CD14-positive monocyte (primary cell): ENCODE data around the gene MAST4. TPM values are rescaled to one million over a fixed set of nuclear protein-coding genes. Genes with fewer than 3 reads are reported as not detected.

ENCODE experiments used
- DNase-seq, 3 donors: peaks; one replicate each; pipeline ENCODE4 v3.0.0-alpha.2; 2011 to 2022
- H2AFZ ChIP-seq: 2 replicates; pipeline ENCODE4 v1.6.0; 2012; ENCODE audit warnings: mild to moderate bottlenecking, low read depth, low read length, inconsistent platforms; ENCODE audit not compliant: insufficient read depth, poor library complexity, severe bottlenecking
- H3K27ac ChIP-seq, 2 donors: 1 replicate in 1 of 2; 2 replicates in 1 of 2; pipeline ENCODE4 v1.5.1; 2012 to 2013; ENCODE audit warnings: low read length in 2 of 2, control low read depth in 1 of 2, inconsistent platforms in 1 of 2, low read depth in 1 of 2, mild to moderate bottlenecking in 1 of 2
- H3K27me3 ChIP-seq, 2 donors: one replicate each; pipeline versions ENCODE4 v1.6.0 to v1.6.1; 2011 to 2013; ENCODE audit warnings: low read length in 2 of 2; ENCODE audit not compliant: control insufficient read depth in 2 of 2, insufficient read depth in 2 of 2
- H3K36me3 ChIP-seq, 2 donors: replicated peaks in 1 of 2; 1 replicate in 1 of 2; 2 replicates in 1 of 2; pipeline versions ENCODE4 v1.5.1 to v1.6.1; 2012 to 2013; ENCODE audit warnings: low read length in 2 of 2, control low read depth in 1 of 2, inconsistent platforms in 1 of 2, mild to moderate bottlenecking in 1 of 2; ENCODE audit not compliant: insufficient read depth in 2 of 2, control insufficient read depth in 1 of 2
- H3K4me1 ChIP-seq, 2 donors: 1 replicate in 1 of 2; 2 replicates in 1 of 2; pipeline versions ENCODE4 v1.5.1 to v1.6.1; 2012 to 2013; ENCODE audit warnings: low read length in 2 of 2, control low read depth in 1 of 2, inconsistent platforms in 1 of 2, mild to moderate bottlenecking in 1 of 2, moderate library complexity in 1 of 2; ENCODE audit not compliant: insufficient read depth in 2 of 2, control insufficient read depth in 1 of 2
- H3K4me2 ChIP-seq: replicated peaks from 2 replicates; pipeline ENCODE3; 2012; ENCODE audit warnings: low read length, moderate library complexity, mild to moderate bottlenecking; ENCODE audit not compliant: poor library complexity, severe bottlenecking; ENCODE audit errors: extremely low read depth
- H3K4me3 ChIP-seq, 3 experiments: fragments of 200-600 bp in 1 of 3; sonication (generic) in 1 of 3; replicated peaks in 1 of 3; 1 replicate in 2 of 3; 2 replicates in 1 of 3; pipeline ENCODE4 v1.5.1; 2011 to 2013; ENCODE audit warnings: low read length in 3 of 3, mild to moderate bottlenecking in 3 of 3, control low read depth in 2 of 3, low read depth in 2 of 3, inconsistent platforms in 1 of 3, moderate library complexity in 1 of 3
- H3K79me2 ChIP-seq: 2 replicates; pipeline ENCODE4 v1.6.0; 2012; ENCODE audit warnings: mild to moderate bottlenecking, control low read depth, inconsistent platforms, low read length, moderate library complexity; ENCODE audit not compliant: insufficient read depth
- H3K9ac ChIP-seq: 2 replicates; pipeline ENCODE4 v1.6.0; 2017; ENCODE audit warnings: low read length, mild to moderate bottlenecking; ENCODE audit not compliant: insufficient read depth, poor library complexity, severe bottlenecking
- H3K9me3 ChIP-seq, 2 donors: replicated peaks in 1 of 2; 1 replicate in 1 of 2; 2 replicates in 1 of 2; pipeline versions ENCODE4 v1.5.1 to v1.6.1; 2012 to 2013; ENCODE audit warnings: low read length in 2 of 2, control low read depth in 1 of 2; ENCODE audit not compliant: control insufficient read depth in 1 of 2, insufficient read depth in 1 of 2
- H4K20me1 ChIP-seq: 2 replicates; pipeline ENCODE4 v1.6.0; 2012; ENCODE audit warnings: mild to moderate bottlenecking, low read length, control low read depth, moderate library complexity; ENCODE audit not compliant: insufficient read depth
- H3K27ac Mint-ChIP-seq, 7 donors: one replicate each; pipeline ENCODE4 v1.8.0; 2020; ENCODE audit warnings: mild to moderate bottlenecking in 7 of 7, mixed read lengths in 7 of 7, moderate library complexity in 6 of 7, inconsistent platforms in 2 of 7
- H3K27me3 Mint-ChIP-seq, 3 donors: one replicate each; pipeline ENCODE4 v1.8.0; 2021 to 2022; ENCODE audit warnings: low read depth in 3 of 3, mild to moderate bottlenecking in 3 of 3, mixed read lengths in 3 of 3, moderate library complexity in 3 of 3, inconsistent platforms in 1 of 3
- H3K36me3 Mint-ChIP-seq, 2 donors: one replicate each; pipeline ENCODE4 v1.8.0; 2020; ENCODE audit warnings: mixed read lengths in 2 of 2, inconsistent platforms in 1 of 2, mild to moderate bottlenecking in 1 of 2
- H3K4me1 Mint-ChIP-seq: one replicate; pipeline ENCODE4 v1.8.0; 2020; ENCODE audit warnings: mild to moderate bottlenecking, mixed read lengths
- H3K4me3 Mint-ChIP-seq, 2 donors: one replicate each; pipeline ENCODE4 v1.8.0; 2020; ENCODE audit warnings: mild to moderate bottlenecking in 2 of 2, mixed read lengths in 2 of 2, moderate library complexity in 1 of 2
- H3K9me3 Mint-ChIP-seq, 7 donors: one replicate each; pipeline ENCODE4 v1.8.0; 2020 to 2022; ENCODE audit warnings: mixed read lengths in 7 of 7, mild to moderate bottlenecking in 6 of 7, moderate library complexity in 6 of 7, inconsistent platforms in 2 of 7
- CTCF ChIP-seq: fragments of 200-600 bp; IDR thresholded peaks from one replicate; pipeline ENCODE4 v1.8.0; 2022; ENCODE audit warnings: antibody characterized with exemption, mild to moderate bottlenecking
- WGBS: methylation state at CpG from one replicate; pipeline ENCODE4 v1.1.5; 2013; ENCODE audit warnings: missing lambda C conversion rate; ENCODE audit not compliant: insufficient coverage; 5-methylcytosine and 5-hydroxymethylcytosine counted together
- intact Hi-C, 2 donors: fragments of 100-400 bp; cut with micrococcal nuclease; formaldehyde crosslinking; loops; one replicate each; pipeline versions ENCODE4 v1.15.0 to v1.15.1; 2023
- polyA plus RNA-seq, 3 donors: library from polyadenylated mRNA; depleted of rRNA in 1 of 3; unstranded in 2 of 3; stranded (reverse) in 1 of 3; fragments of 300-500 nt in 2 of 3; fragments of >200 nt in 1 of 3; fragmentation: Illumina TruSeq in 2 of 3; gene quantifications; 1 replicate in 2 of 3; 2 replicates in 1 of 3; pipeline ENCODE4 v1.2.3, GENCODE V29; 2012 to 2021

Gene MAST4
- polyA plus RNA-seq, 3 donors = 0.03 to 0.24 TPM; not detected in 1

DNA sequence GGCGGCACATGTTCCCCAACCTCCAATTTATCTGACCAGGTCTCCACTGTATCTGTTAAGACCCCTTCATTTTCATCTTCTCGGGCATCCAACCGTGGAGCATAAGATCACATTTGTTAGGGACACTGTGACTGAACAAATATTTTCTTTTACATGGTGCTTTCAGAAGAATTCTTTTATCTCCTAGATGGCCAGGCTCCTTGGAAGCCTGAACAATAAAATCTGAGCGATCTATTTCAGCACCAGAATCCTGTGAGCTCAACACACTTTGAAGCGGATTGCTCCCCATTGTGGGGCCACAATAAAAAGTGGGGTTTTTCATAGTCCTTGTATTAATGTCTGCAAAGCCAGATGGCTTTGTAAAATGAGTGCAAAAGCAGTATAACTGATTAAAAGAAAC, 326.7 kb downstream of the MAST4 start:
- intact Hi-C loops = no loop called here
- Histone ChIP-seq H3K9me3 (no peaks in the 10 kb centered on the region), H3K27ac (no peak overlapping the region), H3K4me3 (no peak overlapping the region), H4K20me1 (no peaks in the 10 kb centered on the region), H3K36me3 (no peaks in the 10 kb centered on the region), H3K9ac (no peak overlapping the region), H3K27me3 (no peaks in the 10 kb centered on the region), H3K4me1 (no peaks in the 10 kb centered on the region), H2AFZ (no peak overlapping the region), H3K4me2 (no peak overlapping the region), H3K79me2 (no peaks in the 10 kb centered on the region)
- H3K27ac Mint-ChIP-seq = no peak overlapping the region
- peaks cover 0 to 2% (median 0%) of the 10 kb centered on the region in 7 donors for H3K9me3 Mint-ChIP-seq
- H3K36me3 Mint-ChIP-seq = no peaks in the 10 kb centered on the region
- WGBS = 100% methylated on average over 4 of the region's 5 CpGs
- TF ChIP-seq CTCF = no peak
- DNase-seq = no peak
- H3K27me3 Mint-ChIP-seq = peaks cover 0 to 2% (median 0%) of the 10 kb centered on the region in 3 donors
- H3K4me1 Mint-ChIP-seq = no peaks in the 10 kb centered on the region
- no peak overlapping the region for H3K4me3 Mint-ChIP-seq

GRCh38 chr5:66923457-66923856, 327.3 kb downstream of the MAST4 start:
- TF ChIP-seq CTCF = no peak
- Mint-ChIP-seq H3K4me1 (no peaks in the 10 kb centered on the region), H3K27ac (no peak overlapping the region)

More at GRCh38 chr5:66923457-66923856, 327.3 kb downstream of the MAST4 start:
- DNase-seq = no peak
- H3K4me2 ChIP-seq = no peak overlapping the region
- H3K9ac ChIP-seq = no peak overlapping the region
- H3K4me3 ChIP-seq = no peak overlapping the region
- no peaks in the 10 kb centered on the region for H3K9me3 ChIP-seq
- intact Hi-C loops = no loop called here
- no peak overlapping the region for H3K4me3 Mint-ChIP-seq
- H3K27ac ChIP-seq = no peak overlapping the region
- H3K36me3 Mint-ChIP-seq = no peaks in the 10 kb centered on the region
- H3K4me1 ChIP-seq = no peaks in the 10 kb centered on the region
- H3K27me3 ChIP-seq = no peaks in the 10 kb centered on the region
- peaks cover 0 to 2% (median 0%) of the 10 kb centered on the region in 3 donors for H3K27me3 Mint-ChIP-seq
- H3K9me3 Mint-ChIP-seq = peaks cover 0 to 2% (median 0%) of the 10 kb centered on the region in 7 donors
- no peaks in the 10 kb centered on the region for H3K79me2 ChIP-seq
- no CpG with 5 or more reads among the region's 1 CpG for WGBS
- H3K36me3 ChIP-seq = no peaks in the 10 kb centered on the region
- no peaks in the 10 kb centered on the region for H4K20me1 ChIP-seq
- no peak overlapping the region for H2AFZ ChIP-seq
